GM12864 (cell line): ENCODE measurements around the gene ALB.

Experiments used
- DNase-seq: peaks from one replicate; pipeline ENCODE4 v3.0.0-alpha.2; 2011; ENCODE audit warnings: low read depth
- H3K4me3 ChIP-seq: 2 replicates; pipeline ENCODE4 v1.5.1; 2011; ENCODE audit warnings: mild to moderate bottlenecking, low read depth, low read length, control low read depth
- TF ChIP-seq, protein P1 (sequence below): IDR thresholded peaks from 2 replicates; pipeline ENCODE4 v1.5.1; 2011; ENCODE audit warnings: low read depth, mild to moderate bottlenecking, moderate library complexity, low read length, control low read depth, inconsistent platforms; ENCODE audit errors: missing control alignments

Gene ALB

GRCh38 chr4:73470728-73471127 is 66.6 kb downstream of the ALB start:
- no peak overlapping the region for H3K4me3 ChIP-seq
- TF ChIP-seq, protein P1, sequence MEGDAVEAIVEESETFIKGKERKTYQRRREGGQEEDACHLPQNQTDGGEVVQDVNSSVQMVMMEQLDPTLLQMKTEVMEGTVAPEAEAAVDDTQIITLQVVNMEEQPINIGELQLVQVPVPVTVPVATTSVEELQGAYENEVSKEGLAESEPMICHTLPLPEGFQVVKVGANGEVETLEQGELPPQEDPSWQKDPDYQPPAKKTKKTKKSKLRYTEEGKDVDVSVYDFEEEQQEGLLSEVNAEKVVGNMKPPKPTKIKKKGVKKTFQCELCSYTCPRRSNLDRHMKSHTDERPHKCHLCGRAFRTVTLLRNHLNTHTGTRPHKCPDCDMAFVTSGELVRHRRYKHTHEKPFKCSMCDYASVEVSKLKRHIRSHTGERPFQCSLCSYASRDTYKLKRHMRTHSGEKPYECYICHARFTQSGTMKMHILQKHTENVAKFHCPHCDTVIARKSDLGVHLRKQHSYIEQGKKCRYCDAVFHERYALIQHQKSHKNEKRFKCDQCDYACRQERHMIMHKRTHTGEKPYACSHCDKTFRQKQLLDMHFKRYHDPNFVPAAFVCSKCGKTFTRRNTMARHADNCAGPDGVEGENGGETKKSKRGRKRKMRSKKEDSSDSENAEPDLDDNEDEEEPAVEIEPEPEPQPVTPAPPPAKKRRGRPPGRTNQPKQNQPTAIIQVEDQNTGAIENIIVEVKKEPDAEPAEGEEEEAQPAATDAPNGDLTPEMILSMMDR, result no peak
- no peak for DNase-seq
